HepG2 (cell line): ENCODE results near the gene SULT1B1. TPM values are rescaled to one million over a fixed set of nuclear protein-coding genes. Genes with fewer than 3 reads are reported as not detected.

Source experiments
- ARID2 ChIP-seq: sonication (generic); formaldehyde crosslinking; IDR thresholded peaks from 2 replicates; pipeline ENCODE4 v1.8.1; 2022; ENCODE audit warnings: mild to moderate bottlenecking, missing genetic modification reagents, borderline replicate concordance
- ASH2L ChIP-seq: fragments of 300-600, 200-600 bp; sonication (generic); IDR thresholded peaks from 2 replicates; pipeline ENCODE4 v1.7.0; 2017; ENCODE audit warnings: low read depth, mild to moderate bottlenecking, moderate library complexity, mixed read lengths, low read length; ENCODE audit not compliant: insufficient read length
- ATF2 ChIP-seq: sonication (generic); formaldehyde crosslinking; IDR thresholded peaks from 2 replicates; pipeline ENCODE4 v1.4.0; 2020; ENCODE audit warnings: missing genetic modification reagents
- CCDC6 ChIP-seq: sonication (generic); formaldehyde crosslinking; IDR thresholded peaks from 2 replicates; pipeline ENCODE4 v1.8.1; 2022; ENCODE audit warnings: mild to moderate bottlenecking, missing genetic modification reagents, moderate library complexity
- DPF2 ChIP-seq: sonication (generic); formaldehyde crosslinking; IDR thresholded peaks from 2 replicates; pipeline ENCODE4 v1.4.0; 2020; ENCODE audit warnings: mild to moderate bottlenecking, low read depth, missing genetic modification reagents, borderline replicate concordance
- FOXA3 ChIP-seq: IDR thresholded peaks from 2 replicates; pipeline ENCODE4 v1.6.1; 2016; ENCODE audit warnings: missing genetic modification reagents, missing compliant biosample characterization
- HIC2 ChIP-seq: sonication (generic); formaldehyde crosslinking; IDR thresholded peaks from 2 replicates; pipeline ENCODE4 v1.9.0; 2022; ENCODE audit warnings: low read depth, missing genetic modification reagents
- HNRNPUL1 ChIP-seq: fragments of 200-400 bp; formaldehyde crosslinking; IDR thresholded peaks from 2 replicates; pipeline ENCODE4 v1.6.1; 2017; ENCODE audit warnings: low read depth, mild to moderate bottlenecking, low read length, moderate library complexity
- KMT2B ChIP-seq: IDR thresholded peaks from 2 replicates; pipeline ENCODE4 v1.6.1; 2016; ENCODE audit warnings: missing genetic modification reagents, missing compliant biosample characterization
- MBD4 ChIP-seq: IDR thresholded peaks from 2 replicates; pipeline ENCODE4 v1.6.1; 2012; ENCODE audit warnings: low read length, inconsistent platforms, borderline replicate concordance
- MEF2D ChIP-seq: sonication (generic); formaldehyde crosslinking; IDR thresholded peaks from 2 replicates; pipeline ENCODE4 v1.5.1; 2020; ENCODE audit warnings: mild to moderate bottlenecking, missing genetic modification reagents
- RARA ChIP-seq: IDR thresholded peaks from 2 replicates; pipeline ENCODE4 v1.6.1; 2016; ENCODE audit warnings: missing genetic modification reagents, missing compliant biosample characterization
- RBM22 ChIP-seq: fragments of 200-400 bp; formaldehyde crosslinking; optimal IDR thresholded peaks from 2 replicates; pipeline ENCODE3; 2017; ENCODE audit warnings: mild to moderate bottlenecking, low read length, moderate library complexity
- SIN3A ChIP-seq: IDR thresholded peaks from 2 replicates; pipeline ENCODE4 v1.6.1; 2011; ENCODE audit warnings: low read depth, mild to moderate bottlenecking, control low read depth, low read length, borderline replicate concordance
- ZBTB10 ChIP-seq: sonication (generic); formaldehyde crosslinking; IDR thresholded peaks from 2 replicates; pipeline ENCODE4 v1.4.0; 2020; ENCODE audit warnings: missing genetic modification reagents, borderline replicate concordance
- ZFP37 ChIP-seq: sonication (generic); formaldehyde crosslinking; IDR thresholded peaks from 2 replicates; pipeline ENCODE4 v1.4.0; 2020; ENCODE audit warnings: missing genetic modification reagents, borderline replicate concordance
- ZKSCAN1 ChIP-seq: fragments of 150-350 bp; IDR thresholded peaks from 2 replicates; pipeline ENCODE4 v1.6.1; 2014; ENCODE audit warnings: low read length
- ZNF570 ChIP-seq: sonication (generic); formaldehyde crosslinking; IDR thresholded peaks from 2 replicates; pipeline ENCODE4 v1.4.0; 2020; ENCODE audit warnings: mild to moderate bottlenecking, missing genetic modification reagents, borderline replicate concordance
- ZSCAN25 ChIP-seq: sonication (generic); formaldehyde crosslinking; IDR thresholded peaks from 2 replicates; pipeline ENCODE4 v1.8.0; 2022; ENCODE audit warnings: mild to moderate bottlenecking, missing genetic modification reagents
- ZSCAN5A ChIP-seq: sonication (generic); formaldehyde crosslinking; IDR thresholded peaks from 2 replicates; pipeline ENCODE4 v1.8.0; 2022; ENCODE audit warnings: mild to moderate bottlenecking, missing genetic modification reagents, borderline replicate concordance
- polyA plus RNA-seq, 8 experiments: library from polyadenylated mRNA; depleted of rRNA in 3 of 8; stranded (reverse) in 7 of 8; unstranded in 1 of 8; fragments of >200 nt; fragmentation: Illumina TruSeq in 4 of 8; extraction: Trizol in 4 of 8; gene quantifications; 2 replicates each; pipeline versions ENCODE4 v1.2.1 to v1.2.3, GENCODE V29; 2011 to 2016; ENCODE audit warnings: low read depth in 4 of 8, missing spikeins in 1 of 8, mixed read lengths in 1 of 8; ENCODE audit not compliant: insufficient read depth in 1 of 8
- total RNA-seq, 5 experiments: library from RNA; depleted of rRNA; stranded (reverse); fragments of >200 nt; fragmentation: Illumina TruSeq; extraction: Trizol; gene quantifications; 2 replicates each; pipeline ENCODE4 v1.2.3, GENCODE V29; 2016; ENCODE audit warnings: low read depth in 1 of 5
- TF ChIP-seq, protein P1 (sequence below): sonication (generic); formaldehyde crosslinking; conservative IDR thresholded peaks from 2 replicates; pipeline ENCODE4 v1.4.0; 2020; ENCODE audit warnings: missing genetic modification reagents

The SULT1B1 gene
- total and polyA plus RNA-seq, 2 of the 13 experiments (the other 11 are each of a cell fraction or from before 2014, with no cell fraction given): 0.20 to 0.25 TPM

- TF ChIP-seq ZBTB10 (CRISPR knock-in tag): no peak
- TF ChIP-seq ZKSCAN1: no peak
- TF ChIP-seq SIN3A: no peak
- TF ChIP-seq MEF2D (CRISPR knock-in tag): no peak
- TF ChIP-seq ZNF570: no peak
- no peak for TF ChIP-seq ASH2L
- TF ChIP-seq, protein P1, sequence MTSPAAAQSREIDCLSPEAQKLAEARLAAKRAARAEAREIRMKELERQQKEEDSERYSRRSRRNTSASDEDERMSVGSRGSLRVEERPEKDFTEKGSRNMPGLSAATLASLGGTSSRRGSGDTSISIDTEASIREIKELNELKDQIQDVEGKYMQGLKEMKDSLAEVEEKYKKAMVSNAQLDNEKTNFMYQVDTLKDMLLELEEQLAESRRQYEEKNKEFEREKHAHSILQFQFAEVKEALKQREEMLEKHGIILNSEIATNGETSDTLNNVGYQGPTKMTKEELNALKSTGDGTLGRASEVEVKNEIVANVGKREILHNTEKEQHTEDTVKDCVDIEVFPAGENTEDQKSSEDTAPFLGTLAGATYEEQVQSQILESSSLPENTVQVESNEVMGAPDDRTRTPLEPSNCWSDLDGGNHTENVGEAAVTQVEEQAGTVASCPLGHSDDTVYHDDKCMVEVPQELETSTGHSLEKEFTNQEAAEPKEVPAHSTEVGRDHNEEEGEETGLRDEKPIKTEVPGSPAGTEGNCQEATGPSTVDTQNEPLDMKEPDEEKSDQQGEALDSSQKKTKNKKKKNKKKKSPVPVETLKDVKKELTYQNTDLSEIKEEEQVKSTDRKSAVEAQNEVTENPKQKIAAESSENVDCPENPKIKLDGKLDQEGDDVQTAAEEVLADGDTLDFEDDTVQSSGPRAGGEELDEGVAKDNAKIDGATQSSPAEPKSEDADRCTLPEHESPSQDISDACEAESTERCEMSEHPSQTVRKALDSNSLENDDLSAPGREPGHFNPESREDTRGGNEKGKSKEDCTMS: no peak
- TF ChIP-seq MBD4: no peak
- no peak for TF ChIP-seq ARID2 (CRISPR knock-in tag)
- peak; percentile 83 for TF ChIP-seq FOXA3 (CRISPR knock-in tag)
- no peak for TF ChIP-seq ZFP37 (CRISPR knock-in tag)
- no peak for TF ChIP-seq RBM22
- TF ChIP-seq KMT2B: no peak
- peak; percentile 71 for TF ChIP-seq RARA
- TF ChIP-seq ZSCAN25 (CRISPR knock-in tag): no peak
- no peak for TF ChIP-seq HIC2 (CRISPR knock-in tag)
- TF ChIP-seq CCDC6: no peak
- no peak for TF ChIP-seq HNRNPUL1
- peak; percentile 72; the same call in 1 of the 2 replicates for TF ChIP-seq ZSCAN5A (CRISPR knock-in tag)
- TF ChIP-seq DPF2 (CRISPR knock-in tag): no peak
- peak; percentile 76; the same call in 1 of the 2 replicates for TF ChIP-seq ATF2
These were observed 46.8 kb downstream of the SULT1B1 start (continued) for GRCh38 chr4:69713593-69713992.
